ENCODE measurements around the gene CORO1C.
"Not testable (repeated sequence)": the region's sequence is repeated elsewhere in the genome, so short reads cannot be mapped to it uniquely, and the experiment has no call there.

The CORO1C gene

DNA sequence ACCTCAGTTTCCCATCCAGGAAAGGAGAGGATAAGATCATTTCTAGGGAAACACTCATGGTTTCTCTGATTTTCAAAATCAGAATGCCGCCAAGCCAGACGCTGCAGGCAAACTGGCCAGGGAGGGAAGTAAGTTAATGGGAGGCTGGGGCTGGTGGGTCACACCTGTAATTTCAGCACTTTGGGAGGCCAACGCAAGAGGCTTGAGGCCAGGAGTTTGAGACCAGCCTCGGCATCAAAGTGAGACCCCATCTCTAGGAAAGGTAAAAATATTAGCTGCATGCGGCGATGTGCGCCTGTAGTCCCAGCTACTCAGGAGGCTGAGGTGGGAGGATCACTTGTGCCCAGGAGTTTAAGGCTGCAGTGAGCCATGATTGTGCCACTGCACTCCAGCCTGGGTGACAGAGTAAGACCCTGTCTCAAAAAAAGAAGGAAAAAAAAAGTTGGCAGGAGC lies 98.2 kb downstream of the CORO1C start:
- Histone ChIP-seq H3K27me3 (ENCODE audit: control insufficient read depth, insufficient read depth, low read length) (no peaks in the 10 kb centered on the region), H3K27ac (ENCODE audit: low read length) (no peak overlapping the region), H3K4me3 (ENCODE audit: low read length) (no peak overlapping the region), H3K9me3 (ENCODE audit: control insufficient read depth, low read depth, low read length) (no peaks in the 10 kb centered on the region), H3K4me1 (ENCODE audit: control insufficient read depth, low read depth, low read length) (peaks cover 30% of the 10 kb centered on the region), H3K36me3 (ENCODE audit: control insufficient read depth, low read depth, low read length) (no peaks in the 10 kb centered on the region), H3K9ac (ENCODE audit: low read length) (no peak overlapping the region)

DNA sequence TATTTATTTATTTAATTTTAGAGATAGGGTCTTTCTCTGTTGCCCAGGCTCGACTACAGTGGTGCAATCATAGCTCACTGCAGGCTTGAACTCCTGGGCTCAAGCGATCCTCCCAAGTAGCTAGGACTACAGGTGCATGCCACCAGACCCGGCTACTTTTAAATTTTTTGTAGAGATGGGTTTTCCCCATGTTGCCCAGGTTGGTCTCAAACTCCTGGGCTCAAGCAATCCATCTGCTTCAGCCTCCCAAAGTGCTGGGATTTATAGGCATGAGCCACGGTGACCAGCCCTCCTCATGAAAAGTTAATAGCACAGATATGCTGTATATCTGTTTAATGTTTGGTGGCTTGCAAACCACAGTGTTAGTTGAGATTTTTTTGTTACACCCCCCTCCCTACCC lies 100.1 kb downstream of the CORO1C start:
- peaks cover 19% of the 10 kb centered on the region for H3K4me1 ChIP-seq (ENCODE audit: control insufficient read depth, low read depth, low read length)
- H3K27me3 ChIP-seq (ENCODE audit: control insufficient read depth, insufficient read depth, low read length); H3K36me3 ChIP-seq (ENCODE audit: control insufficient read depth, low read depth, low read length); H3K9ac ChIP-seq (ENCODE audit: low read length); H3K27ac ChIP-seq (ENCODE audit: low read length); H3K4me3 ChIP-seq (ENCODE audit: low read length); H3K9me3 ChIP-seq (ENCODE audit: control insufficient read depth, low read depth, low read length): not testable (repeated sequence)

DNA sequence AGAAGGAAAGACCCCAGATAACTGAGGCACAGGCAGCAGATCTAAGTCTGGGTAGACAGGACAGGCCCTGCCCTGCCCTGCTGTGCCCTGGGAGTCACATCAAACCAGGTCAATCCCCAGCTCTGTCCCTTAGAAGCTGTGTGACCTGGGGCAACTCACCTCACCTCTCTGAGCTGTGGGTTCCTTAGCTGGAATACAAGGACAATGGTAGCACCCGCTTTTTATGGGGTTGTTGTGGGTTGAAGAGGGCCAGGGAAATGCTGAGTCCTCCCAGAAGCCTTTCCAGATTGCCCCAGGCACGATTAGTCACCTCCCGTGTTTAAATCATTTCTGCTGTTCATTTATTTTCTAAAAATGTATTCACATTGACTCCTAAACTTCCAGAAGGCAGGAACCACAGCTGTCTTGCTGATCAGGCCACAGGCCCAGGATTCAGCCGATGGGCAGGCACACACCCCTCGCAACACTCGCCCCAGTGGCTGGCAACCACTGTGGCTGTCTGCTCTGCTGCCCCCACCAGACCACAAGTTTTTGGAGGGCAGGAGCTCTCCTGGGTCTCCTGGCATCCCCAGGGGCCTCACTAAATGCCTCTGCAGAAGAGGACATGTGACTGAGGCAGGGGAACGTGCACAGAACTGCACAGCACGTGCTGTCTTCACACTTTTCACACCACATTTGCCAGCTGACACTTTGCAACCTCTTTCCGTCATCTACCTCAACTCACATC lies 100.7 kb downstream of the CORO1C start:
- Histone ChIP-seq H3K9ac (ENCODE audit: low read length) (no peak overlapping the region), H3K27ac (ENCODE audit: low read length) (no peak overlapping the region), H3K36me3 (ENCODE audit: control insufficient read depth, low read depth, low read length) (no peaks in the 10 kb centered on the region), H3K9me3 (ENCODE audit: control insufficient read depth, low read depth, low read length) (no peaks in the 10 kb centered on the region), H3K4me1 (ENCODE audit: control insufficient read depth, low read depth, low read length) (peaks cover 15% of the 10 kb centered on the region), H3K27me3 (ENCODE audit: control insufficient read depth, insufficient read depth, low read length) (no peaks in the 10 kb centered on the region), H3K4me3 (ENCODE audit: low read length) (no peak overlapping the region)

DNA sequence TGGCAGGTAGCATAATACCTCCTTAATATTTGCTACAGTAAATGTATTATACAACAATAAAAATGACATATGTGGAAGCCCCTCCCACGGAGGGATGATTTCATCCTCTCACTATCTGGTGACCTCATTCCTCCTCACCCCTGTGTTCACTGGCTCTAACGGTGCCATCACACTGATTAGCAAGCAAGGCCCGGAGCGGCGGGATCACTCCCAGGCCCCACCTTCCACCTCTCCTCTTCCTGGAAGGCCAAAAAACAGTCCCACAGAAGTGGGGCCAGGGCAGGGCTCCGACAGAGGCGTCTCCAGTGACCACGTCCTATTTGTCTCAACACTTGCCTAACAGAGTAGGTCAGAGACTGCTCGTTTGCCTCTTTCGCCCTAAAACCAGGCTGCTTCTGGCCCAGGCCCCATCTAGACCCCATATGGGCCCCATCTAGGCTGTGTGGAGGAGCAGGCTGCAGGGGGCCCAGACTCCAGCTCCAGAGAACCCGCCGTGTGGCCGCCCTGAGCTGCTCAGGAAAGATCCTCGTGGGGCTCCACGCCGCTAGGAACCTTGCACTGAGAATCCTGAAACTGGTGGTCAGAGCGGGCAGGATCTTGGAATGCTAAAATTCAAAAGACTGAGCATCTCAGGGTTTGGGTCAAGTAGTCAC lies 101.4 kb downstream of the CORO1C start:
- H3K4me3 ChIP-seq (ENCODE audit: low read length): no peak overlapping the region
- H3K9me3 ChIP-seq (ENCODE audit: control insufficient read depth, low read depth, low read length): no peaks in the 10 kb centered on the region
- no peak overlapping the region for H3K27ac ChIP-seq (ENCODE audit: low read length)
- no peaks in the 10 kb centered on the region for H3K27me3 ChIP-seq (ENCODE audit: control insufficient read depth, insufficient read depth, low read length)
- H3K4me1 ChIP-seq (ENCODE audit: control insufficient read depth, low read depth, low read length): peaks cover 12% of the 10 kb centered on the region
- no peak overlapping the region for H3K9ac ChIP-seq (ENCODE audit: low read length)
- no peaks in the 10 kb centered on the region for H3K36me3 ChIP-seq (ENCODE audit: control insufficient read depth, low read depth, low read length)

DNA sequence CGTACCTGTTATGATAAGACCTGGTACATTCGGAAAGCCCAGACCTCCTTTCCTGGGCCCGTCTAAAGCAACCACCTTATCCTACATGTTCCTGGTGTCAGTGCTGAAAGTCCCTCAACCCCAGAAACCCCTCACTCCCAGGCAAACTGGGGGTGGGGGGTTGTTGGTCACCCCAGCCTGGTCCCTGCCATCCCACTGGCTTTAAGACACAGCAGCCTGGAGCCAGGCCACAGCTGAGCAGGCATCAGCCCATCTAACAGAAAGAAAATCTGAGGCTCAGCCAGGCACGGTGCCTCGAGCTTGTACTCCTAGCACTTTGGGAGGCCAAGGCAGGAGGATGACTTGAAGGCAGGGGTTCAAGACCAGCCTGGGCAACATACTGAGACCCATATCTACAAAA lies 102.2 kb downstream of the CORO1C start:
- no peak overlapping the region for H3K4me3 ChIP-seq (ENCODE audit: low read length)
- H3K9ac ChIP-seq (ENCODE audit: low read length): no peak overlapping the region
- no peaks in the 10 kb centered on the region for H3K9me3 ChIP-seq (ENCODE audit: control insufficient read depth, low read depth, low read length)
- no peak overlapping the region for H3K27ac ChIP-seq (ENCODE audit: low read length)
- H3K27me3 ChIP-seq (ENCODE audit: control insufficient read depth, insufficient read depth, low read length): no peaks in the 10 kb centered on the region
- H3K4me1 ChIP-seq (ENCODE audit: control insufficient read depth, low read depth, low read length): peaks cover 9% of the 10 kb centered on the region
- H3K36me3 ChIP-seq (ENCODE audit: control insufficient read depth, low read depth, low read length): no peaks in the 10 kb centered on the region

DNA sequence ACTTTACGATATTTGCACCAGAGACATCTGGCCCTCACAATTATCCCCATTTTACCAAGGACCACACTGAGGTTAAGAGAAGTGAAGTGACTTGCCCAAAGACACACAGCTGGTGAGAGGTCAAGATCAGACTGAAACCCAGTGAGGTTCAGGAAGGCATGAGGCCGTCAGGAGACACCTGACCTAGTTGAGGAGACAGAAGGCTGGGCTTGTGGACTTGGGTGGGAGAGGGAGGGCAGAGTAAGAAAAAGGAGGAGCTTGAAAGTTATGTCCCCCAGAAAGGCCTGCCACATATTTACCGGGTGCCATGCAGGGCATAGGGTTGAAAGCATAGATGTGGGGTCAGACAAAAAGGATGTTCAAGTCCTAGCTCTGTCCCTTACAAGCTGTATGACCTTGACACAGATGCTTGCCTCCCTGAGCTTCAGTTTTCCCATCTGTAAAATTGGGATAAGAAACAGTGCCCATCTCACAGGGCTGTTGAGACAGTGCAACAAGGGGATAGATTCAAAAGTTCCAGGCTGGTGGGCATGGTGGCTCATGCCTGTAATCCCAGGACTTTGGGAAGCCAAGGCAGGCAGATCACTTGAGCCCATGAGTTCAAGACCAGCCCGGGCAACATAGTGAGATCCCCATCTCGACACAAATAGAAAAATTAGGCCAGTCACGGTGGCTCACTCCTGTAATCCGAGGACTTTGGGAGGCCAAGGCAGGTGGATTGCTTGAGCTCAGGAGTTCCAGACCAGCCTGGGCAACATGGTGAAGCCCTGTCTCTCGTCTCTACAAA lies 104.0 kb downstream of the CORO1C start:
- no peaks in the 10 kb centered on the region for H3K36me3 ChIP-seq (ENCODE audit: control insufficient read depth, low read depth, low read length)
- H3K4me3 ChIP-seq (ENCODE audit: low read length): no peak overlapping the region
- H3K4me1 ChIP-seq (ENCODE audit: control insufficient read depth, low read depth, low read length): peaks cover 8% of the 10 kb centered on the region
- H3K27ac ChIP-seq (ENCODE audit: low read length): no peak overlapping the region
- no peak overlapping the region for H3K9ac ChIP-seq (ENCODE audit: low read length)
- H3K27me3 ChIP-seq (ENCODE audit: control insufficient read depth, insufficient read depth, low read length): no peaks in the 10 kb centered on the region
- no peaks in the 10 kb centered on the region for H3K9me3 ChIP-seq (ENCODE audit: control insufficient read depth, low read depth, low read length)

DNA sequence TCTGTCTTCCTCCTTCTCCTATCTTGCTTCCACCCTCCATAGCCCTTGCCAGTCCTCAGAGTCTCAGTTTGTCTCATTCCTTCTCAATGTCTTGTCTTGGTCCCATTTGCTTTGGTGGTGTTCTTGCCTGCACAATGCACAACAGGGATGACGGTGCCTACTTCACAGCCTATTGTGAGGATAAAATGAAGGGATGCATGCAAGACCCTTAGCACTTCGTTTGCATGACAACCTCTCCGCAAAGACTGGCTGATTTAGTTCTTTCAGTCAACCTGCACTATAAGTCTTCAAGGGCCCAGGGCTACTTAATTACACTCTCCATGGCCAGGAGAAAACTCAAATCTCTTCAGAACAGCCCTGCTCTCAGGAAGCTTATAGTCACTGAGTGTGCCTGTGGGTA lies 106.1 kb downstream of the CORO1C start:
- Histone ChIP-seq H3K9ac (ENCODE audit: low read length) (no peak overlapping the region), H3K27ac (ENCODE audit: low read length) (no peak overlapping the region), H3K27me3 (ENCODE audit: control insufficient read depth, insufficient read depth, low read length) (no peaks in the 10 kb centered on the region), H3K4me1 (ENCODE audit: control insufficient read depth, low read depth, low read length) (peaks cover 8% of the 10 kb centered on the region), H3K9me3 (ENCODE audit: control insufficient read depth, low read depth, low read length) (no peaks in the 10 kb centered on the region), H3K4me3 (ENCODE audit: low read length) (no peak overlapping the region), H3K36me3 (ENCODE audit: control insufficient read depth, low read depth, low read length) (no peaks in the 10 kb centered on the region)

DNA sequence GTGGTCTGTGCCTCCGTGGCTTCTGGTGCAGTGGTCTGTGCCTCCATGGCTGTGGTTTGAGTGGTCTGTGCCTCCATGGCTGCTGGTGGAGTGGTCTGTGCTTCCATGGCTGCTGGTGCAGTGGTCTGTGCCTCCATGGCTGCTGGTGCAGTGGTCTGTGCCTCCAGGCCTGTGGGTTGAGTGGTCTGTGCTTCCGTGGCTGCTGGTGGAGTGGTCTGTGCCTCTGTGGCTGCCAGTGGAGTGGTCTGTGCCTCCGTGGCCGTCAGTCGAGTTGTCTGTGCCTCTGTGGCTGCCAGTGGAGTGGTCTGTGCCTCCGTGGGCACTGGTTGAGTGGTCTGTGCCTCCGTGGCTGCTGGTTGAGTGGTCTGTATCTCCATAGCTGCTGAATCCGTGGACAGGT lies 107.7 kb downstream of the CORO1C start:
- H3K36me3 ChIP-seq (ENCODE audit: control insufficient read depth, low read depth, low read length): no peaks in the 10 kb centered on the region
- H3K9ac ChIP-seq (ENCODE audit: low read length): no peak overlapping the region
- no peaks in the 10 kb centered on the region for H3K27me3 ChIP-seq (ENCODE audit: control insufficient read depth, insufficient read depth, low read length)
- peaks cover 5% of the 10 kb centered on the region for H3K4me1 ChIP-seq (ENCODE audit: control insufficient read depth, low read depth, low read length)
- H3K9me3 ChIP-seq (ENCODE audit: control insufficient read depth, low read depth, low read length): no peaks in the 10 kb centered on the region
- H3K27ac ChIP-seq (ENCODE audit: low read length): no peak overlapping the region
- H3K4me3 ChIP-seq (ENCODE audit: low read length): no peak overlapping the region

DNA sequence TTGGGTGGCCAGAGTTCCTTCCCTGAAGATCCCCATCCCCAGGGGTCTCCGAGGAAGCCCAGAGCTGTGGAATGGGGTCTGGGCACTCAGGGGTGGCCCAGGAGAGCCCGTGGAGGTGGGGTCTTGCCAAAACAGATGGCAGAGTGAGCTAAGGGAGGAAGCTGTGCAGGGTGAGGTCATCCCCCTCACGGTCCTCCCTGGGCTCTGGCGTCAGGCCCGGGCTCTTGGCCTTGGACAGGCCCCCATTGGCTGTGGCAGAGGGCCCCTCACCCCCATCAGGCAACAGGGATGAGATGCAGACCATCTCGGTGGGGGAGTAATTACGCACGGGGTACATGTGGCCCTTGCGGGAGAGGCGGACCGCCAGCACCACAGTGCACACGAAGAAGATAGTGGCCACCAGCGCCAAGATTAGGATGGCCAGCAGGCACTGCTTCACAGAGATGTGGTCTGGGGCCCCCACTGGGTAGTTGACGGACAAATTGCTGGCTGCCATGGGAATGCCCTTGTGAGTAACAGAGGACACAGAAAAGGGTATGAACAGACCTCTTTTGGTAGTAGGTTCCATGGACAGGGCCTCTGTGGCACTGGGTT lies 108.3 kb downstream of the CORO1C start:
- Histone ChIP-seq H3K36me3 (ENCODE audit: control insufficient read depth, low read depth, low read length) (no peaks in the 10 kb centered on the region), H3K9ac (ENCODE audit: low read length) (no peak overlapping the region), H3K4me3 (ENCODE audit: low read length) (no peak overlapping the region), H3K4me1 (ENCODE audit: control insufficient read depth, low read depth, low read length) (peaks cover 4% of the 10 kb centered on the region), H3K9me3 (ENCODE audit: control insufficient read depth, low read depth, low read length) (no peaks in the 10 kb centered on the region), H3K27ac (ENCODE audit: low read length) (no peak overlapping the region), H3K27me3 (ENCODE audit: control insufficient read depth, insufficient read depth, low read length) (no peaks in the 10 kb centered on the region)

DNA sequence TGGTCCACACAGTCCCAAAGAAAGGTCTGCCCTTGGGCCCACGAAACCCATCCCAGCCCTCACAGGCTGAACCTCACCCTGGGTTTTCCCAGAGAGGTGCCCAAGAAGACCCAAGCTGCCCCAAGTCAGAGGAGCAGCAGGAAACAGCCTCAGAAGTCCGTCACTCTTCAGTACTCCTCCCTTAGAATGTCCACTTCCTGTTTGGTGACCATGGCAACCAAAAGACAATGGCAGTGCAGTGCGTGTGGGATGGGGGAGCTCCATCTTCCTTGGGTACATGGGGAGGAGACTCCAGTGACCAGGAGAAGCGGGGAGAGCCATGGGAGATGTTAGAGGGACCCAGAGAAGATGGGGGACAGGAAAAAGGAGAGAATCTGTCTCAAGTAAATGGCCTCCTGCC lies 108.9 kb downstream of the CORO1C start:
- Histone ChIP-seq H3K27ac (ENCODE audit: low read length) (no peak overlapping the region), H3K9ac (ENCODE audit: low read length) (no peak overlapping the region)

DNA sequence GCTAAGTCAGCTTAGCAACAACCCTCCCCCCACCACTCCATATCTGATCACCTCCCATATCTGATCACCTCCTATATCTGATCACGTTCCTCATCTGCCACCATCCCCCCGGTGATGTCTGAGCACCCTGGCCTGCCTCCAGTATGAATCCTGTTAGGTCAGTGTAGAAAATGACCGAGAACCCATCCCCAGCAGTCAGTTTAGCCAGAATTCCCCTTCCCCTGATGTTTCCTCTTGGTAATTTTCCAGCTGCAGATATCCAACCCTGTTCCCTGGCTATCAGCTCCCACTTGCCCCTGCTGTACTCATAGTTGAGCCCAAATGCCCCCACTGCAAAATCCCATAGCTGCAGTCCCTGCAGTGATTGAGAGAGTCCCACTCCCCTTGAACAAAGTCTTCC lies 110.2 kb downstream of the CORO1C start:
- no peak overlapping the region for H3K9ac ChIP-seq (ENCODE audit: low read length)
- peaks cover 4% of the 10 kb centered on the region for H3K4me1 ChIP-seq (ENCODE audit: control insufficient read depth, low read depth, low read length)
- no peaks in the 10 kb centered on the region for H3K27me3 ChIP-seq (ENCODE audit: control insufficient read depth, insufficient read depth, low read length)
- H3K4me3 ChIP-seq (ENCODE audit: low read length): no peak overlapping the region
- no peak overlapping the region for H3K27ac ChIP-seq (ENCODE audit: low read length)
- no peaks in the 10 kb centered on the region for H3K9me3 ChIP-seq (ENCODE audit: control insufficient read depth, low read depth, low read length)
- no peaks in the 10 kb centered on the region for H3K36me3 ChIP-seq (ENCODE audit: control insufficient read depth, low read depth, low read length)

More for the DNA sequence above, 108.9 kb downstream of the CORO1C start:
- H3K4me1 ChIP-seq (ENCODE audit: control insufficient read depth, low read depth, low read length): peaks cover 4% of the 10 kb centered on the region
- no peaks in the 10 kb centered on the region for H3K27me3 ChIP-seq (ENCODE audit: control insufficient read depth, insufficient read depth, low read length)
- H3K36me3 ChIP-seq (ENCODE audit: control insufficient read depth, low read depth, low read length): no peaks in the 10 kb centered on the region
- H3K9me3 ChIP-seq (ENCODE audit: control insufficient read depth, low read depth, low read length): no peaks in the 10 kb centered on the region
- no peak overlapping the region for H3K4me3 ChIP-seq (ENCODE audit: low read length)
